C4-2B (cell line): ENCODE results near the gene PRPF40A.

Experiments used
- CTCF ChIP-seq: fragments of 450-650 bp; conservative IDR thresholded peaks from 2 replicates; pipeline ENCODE4 v1.5.1; 2017; ENCODE audit warnings: mild to moderate bottlenecking
- ZFX ChIP-seq: fragments of 450-650 bp; IDR thresholded peaks from 2 replicates; pipeline ENCODE4 v1.6.1; 2017

GRCh38 chr2:152706477-152707021 is 10.7 kb downstream of the PRPF40A start:
- no peak for TF ChIP-seq CTCF
- no peak for TF ChIP-seq ZFX
